Keratinocyte (primary cell): Measurements from ENCODE around the gene CCDC146. TPM values are rescaled to one million over a fixed set of nuclear protein-coding genes. Genes with fewer than 3 reads are reported as not detected.

ENCODE experiments used
- DNase-seq: peaks from one replicate; pipeline ENCODE4 v3.0.0-alpha.2; 2011; ENCODE audit warnings: low read depth, missing footprints, low spot score
- FAIRE-seq: peaks from 2 replicates; lab custom pipeline; 2011; peaks lifted over from hg19 to GRCh38; lab: Jason Lieb, UNC
- H2AFZ ChIP-seq: 2 replicates; pipeline ENCODE4 v1.6.0; 2012; ENCODE audit warnings: low read length, control low read depth, inconsistent platforms; ENCODE audit not compliant: control insufficient read depth
- H3K27ac ChIP-seq: 2 replicates; pipeline ENCODE4 v1.5.1; 2011; ENCODE audit warnings: low read length; ENCODE audit not compliant: control insufficient read depth, insufficient read depth
- H3K27me3 ChIP-seq: 3 replicates; pipeline ENCODE4 v1.6.0; 2011; ENCODE audit warnings: low read length; ENCODE audit not compliant: control insufficient read depth, insufficient read depth; ENCODE audit errors: extremely low read depth
- H3K36me3 ChIP-seq, 2 experiments: 2 replicates in 1 of 2; 3 replicates in 1 of 2; pipeline ENCODE4 v1.5.1; 2011; ENCODE audit warnings: low read length in 2 of 2, mild to moderate bottlenecking in 1 of 2; ENCODE audit not compliant: control insufficient read depth in 2 of 2, insufficient read depth in 2 of 2; ENCODE audit errors: extremely low read depth in 1 of 2
- H3K4me1 ChIP-seq: 3 replicates; pipeline ENCODE4 v1.5.1; 2011; ENCODE audit warnings: low read length; ENCODE audit not compliant: control insufficient read depth, insufficient read depth; ENCODE audit errors: extremely low read depth
- H3K4me2 ChIP-seq: 3 replicates; pipeline ENCODE4 v1.6.0; 2011; ENCODE audit warnings: low read depth, low read length; ENCODE audit not compliant: control insufficient read depth, insufficient read depth; ENCODE audit errors: extremely low read depth
- H3K4me3 ChIP-seq, 3 experiments: fragments of 200-600 bp in 1 of 3; sonication (generic) in 1 of 3; 2 replicates in 2 of 3; 3 replicates in 1 of 3; pipeline ENCODE4 v1.5.1; 2011 to 2016; ENCODE audit warnings: low read length in 3 of 3, mild to moderate bottlenecking in 3 of 3, control low read depth in 2 of 3, inconsistent platforms in 1 of 3, low read depth in 1 of 3, mixed read lengths in 1 of 3, mixed run types in 1 of 3, moderate library complexity in 1 of 3; ENCODE audit not compliant: control insufficient read depth in 2 of 3, insufficient read depth in 2 of 3; ENCODE audit errors: extremely low read depth in 1 of 3
- H3K79me2 ChIP-seq: 2 replicates; pipeline ENCODE4 v1.6.0; 2012; ENCODE audit warnings: low read length; ENCODE audit not compliant: control insufficient read depth, insufficient read depth
- H3K9ac ChIP-seq: 3 replicates; pipeline ENCODE4 v1.6.0; 2011; ENCODE audit warnings: low read length; ENCODE audit not compliant: control insufficient read depth, insufficient read depth; ENCODE audit errors: extremely low read depth
- H3K9me1 ChIP-seq: 3 replicates; pipeline ENCODE4 v1.6.0; 2011; ENCODE audit warnings: low read length; ENCODE audit not compliant: control insufficient read depth, insufficient read depth; ENCODE audit errors: extremely low read depth
- H3K9me3 ChIP-seq: 2 replicates; pipeline ENCODE4 v1.5.1; 2012; ENCODE audit warnings: low read depth, low read length; ENCODE audit not compliant: control insufficient read depth
- H4K20me1 ChIP-seq: 3 replicates; pipeline ENCODE4 v1.6.0; 2011; ENCODE audit warnings: low read length; ENCODE audit not compliant: control insufficient read depth, insufficient read depth; ENCODE audit errors: extremely low read depth
- EZH2 ChIP-seq: IDR thresholded peaks from one replicate; pipeline ENCODE4 v1.6.1; 2012; ENCODE audit warnings: inconsistent platforms, mild to moderate bottlenecking, low read length, moderate library complexity
- dilution Hi-C: fragments of 300-500 bp; cut with MboI; formaldehyde crosslinking; loops from one replicate; pipeline ENCODE4 v1.7.0; 2020; ENCODE audit warnings: low sequenced_read_pairs; ENCODE audit not compliant: extremely low pct_ligation_motif_present
- polyA plus RNA-seq, 5 experiments: library from polyadenylated mRNA; depleted of rRNA in 3 of 5; stranded (reverse) in 3 of 5; stranded (forward) in 1 of 5; unstranded in 1 of 5; fragments of >200 nt; gene quantifications; 1 replicate in 1 of 5; 2 replicates in 3 of 5; 3 replicates in 1 of 5; pipeline versions ENCODE4 v1.2.1 to v1.2.3, GENCODE V29; 2011 to 2012; ENCODE audit warnings: missing spikeins in 2 of 5, low read depth in 1 of 5, low replicate concordance in 1 of 5
- TF ChIP-seq, protein P1 (sequence below), 3 experiments: IDR thresholded peaks in 1 of 3; conservative IDR thresholded peaks in 1 of 3; optimal IDR thresholded peaks in 1 of 3; 2 replicates in 2 of 3; 3 replicates in 1 of 3; pipeline versions ENCODE3 to v1.5.1; 2011; ENCODE audit warnings: low read length in 3 of 3, mild to moderate bottlenecking in 3 of 3, moderate library complexity in 2 of 3, control low read depth in 1 of 3, inconsistent platforms in 1 of 3; ENCODE audit not compliant: insufficient read depth in 2 of 3; ENCODE audit errors: extremely low read depth in 1 of 3

CCDC146 gene
- polyA plus RNA-seq, 1 donor (not counting 4 experiments of a cell fraction or from before 2014, with no cell fraction given): 5.7 TPM

DNA sequence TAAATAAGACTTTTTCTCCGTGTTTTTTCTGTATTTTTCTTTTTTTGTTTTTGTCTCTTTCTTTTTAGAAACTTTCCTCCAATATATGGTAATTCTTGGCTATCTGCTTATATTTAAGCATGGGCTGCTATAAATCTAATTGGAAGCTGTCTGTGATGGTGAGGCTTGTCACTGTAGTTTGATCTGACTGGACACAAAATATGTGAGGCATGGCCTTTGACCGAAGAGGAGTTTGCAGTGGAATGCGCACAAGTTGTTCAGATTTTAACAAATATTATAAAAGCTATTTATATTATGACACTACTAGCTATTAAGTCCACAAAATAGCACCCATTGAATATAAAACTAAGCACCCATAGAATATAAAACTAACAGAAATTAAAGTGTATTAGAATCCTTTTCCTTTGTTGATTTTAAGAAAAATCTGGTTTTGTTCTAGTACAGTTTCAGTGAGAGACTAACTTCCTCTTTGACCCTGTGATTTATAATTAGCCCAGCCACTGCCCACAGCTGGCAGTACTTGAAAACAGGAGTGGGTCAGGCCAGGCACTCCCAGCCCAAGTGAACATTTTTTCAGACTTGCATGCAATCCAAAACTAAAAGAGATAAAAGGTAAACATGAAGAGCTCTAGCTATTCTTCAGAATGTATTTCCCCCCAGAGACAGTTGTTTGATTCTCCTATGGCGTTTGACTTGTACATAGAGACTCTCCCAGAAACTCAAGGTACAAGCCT lies 147.1 kb downstream of the CCDC146 start:
- no peak for DNase-seq
- no peaks in the 10 kb centered on the region for H3K36me3 ChIP-seq
- no peaks in the 10 kb centered on the region for H3K79me2 ChIP-seq
- no peak overlapping the region for H3K4me2 ChIP-seq
- no peaks in the 10 kb centered on the region for H3K9me1 ChIP-seq
- dilution Hi-C loops: no loop called here
- H3K4me3 ChIP-seq: no peak overlapping the region
- no peak overlapping the region for H3K27ac ChIP-seq
- no peaks in the 10 kb centered on the region for H3K27me3 ChIP-seq
- no peaks in the 10 kb centered on the region for H3K4me1 ChIP-seq
- no peak for FAIRE-seq
- no peaks in the 10 kb centered on the region for H4K20me1 ChIP-seq
- no peak overlapping the region for H2AFZ ChIP-seq
- no peak overlapping the region for H3K9ac ChIP-seq
- TF ChIP-seq, protein P1, sequence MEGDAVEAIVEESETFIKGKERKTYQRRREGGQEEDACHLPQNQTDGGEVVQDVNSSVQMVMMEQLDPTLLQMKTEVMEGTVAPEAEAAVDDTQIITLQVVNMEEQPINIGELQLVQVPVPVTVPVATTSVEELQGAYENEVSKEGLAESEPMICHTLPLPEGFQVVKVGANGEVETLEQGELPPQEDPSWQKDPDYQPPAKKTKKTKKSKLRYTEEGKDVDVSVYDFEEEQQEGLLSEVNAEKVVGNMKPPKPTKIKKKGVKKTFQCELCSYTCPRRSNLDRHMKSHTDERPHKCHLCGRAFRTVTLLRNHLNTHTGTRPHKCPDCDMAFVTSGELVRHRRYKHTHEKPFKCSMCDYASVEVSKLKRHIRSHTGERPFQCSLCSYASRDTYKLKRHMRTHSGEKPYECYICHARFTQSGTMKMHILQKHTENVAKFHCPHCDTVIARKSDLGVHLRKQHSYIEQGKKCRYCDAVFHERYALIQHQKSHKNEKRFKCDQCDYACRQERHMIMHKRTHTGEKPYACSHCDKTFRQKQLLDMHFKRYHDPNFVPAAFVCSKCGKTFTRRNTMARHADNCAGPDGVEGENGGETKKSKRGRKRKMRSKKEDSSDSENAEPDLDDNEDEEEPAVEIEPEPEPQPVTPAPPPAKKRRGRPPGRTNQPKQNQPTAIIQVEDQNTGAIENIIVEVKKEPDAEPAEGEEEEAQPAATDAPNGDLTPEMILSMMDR (optimal IDR thresholded peaks at IDR 0.05 in 1 of 3, IDR thresholded peaks at IDR 0.05 in 1 of 3, conservative IDR thresholded peaks at IDR 0.05 in 1 of 3; ENCODE audit: extremely low read depth in 1 of 3, insufficient read depth in 2 of 3, low read length in 3 of 3): no peak
- no peak for TF ChIP-seq EZH2
- H3K9me3 ChIP-seq: no peaks in the 10 kb centered on the region

DNA sequence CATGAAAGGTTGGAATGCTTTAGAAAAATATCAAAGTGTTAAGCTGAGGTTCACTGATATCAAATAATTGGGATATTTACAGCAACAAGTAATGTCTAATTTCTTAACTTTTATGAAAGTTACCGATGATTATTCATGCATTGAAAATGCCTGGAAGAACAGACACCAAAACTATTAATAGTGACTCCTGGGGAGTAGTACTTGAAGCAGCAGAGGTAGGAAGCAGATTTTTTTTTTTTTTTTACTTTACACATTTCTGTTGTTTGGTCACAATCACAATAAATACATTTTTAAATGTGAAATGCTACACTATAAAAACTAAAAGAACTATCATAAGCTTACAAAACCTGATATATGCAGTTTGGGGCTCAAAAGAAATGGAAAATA lies 147.7 kb downstream of the CCDC146 start:
- no peaks in the 10 kb centered on the region for H3K9me1 ChIP-seq
- H3K4me1 ChIP-seq: no peaks in the 10 kb centered on the region
- H4K20me1 ChIP-seq: no peaks in the 10 kb centered on the region
- no peaks in the 10 kb centered on the region for H3K79me2 ChIP-seq
- no peaks in the 10 kb centered on the region for H3K36me3 ChIP-seq
- H3K9me3 ChIP-seq: no peaks in the 10 kb centered on the region
- no peak overlapping the region for H3K9ac ChIP-seq
- H3K4me3 ChIP-seq: no peak overlapping the region
- DNase-seq (no peak), FAIRE-seq (no peak)
- H3K27ac ChIP-seq: no peak overlapping the region
- no peaks in the 10 kb centered on the region for H3K27me3 ChIP-seq
- no peak overlapping the region for H2AFZ ChIP-seq
- no peak for TF ChIP-seq EZH2
- TF ChIP-seq, protein P1 (optimal IDR thresholded peaks at IDR 0.05 in 1 of 3, IDR thresholded peaks at IDR 0.05 in 1 of 3, conservative IDR thresholded peaks at IDR 0.05 in 1 of 3; ENCODE audit: extremely low read depth in 1 of 3, insufficient read depth in 2 of 3, low read length in 3 of 3): no peak
- dilution Hi-C loops: no loop called here
- no peak overlapping the region for H3K4me2 ChIP-seq
